ENCODE results near the gene WDR35.

The WDR35 gene

DNA sequence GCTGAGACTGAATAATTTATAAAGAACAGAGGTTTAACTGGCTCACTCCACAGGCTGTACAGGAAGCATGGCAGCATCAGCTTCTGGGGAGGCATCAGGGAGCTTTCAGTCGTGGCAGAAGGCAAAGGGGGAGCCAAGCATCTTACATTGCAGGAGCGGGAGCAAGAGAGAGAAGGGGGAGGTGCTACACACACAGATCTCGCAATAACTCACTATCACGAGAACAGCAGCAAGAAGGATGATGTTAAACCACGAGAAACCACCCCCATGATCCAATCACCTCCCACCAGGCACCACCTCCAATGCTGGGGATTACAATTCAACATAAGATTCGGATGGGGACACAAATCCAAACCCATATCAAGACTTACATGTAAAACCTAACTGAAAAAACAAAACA lies 40.3 kb upstream of the WDR35 start:
- TF ChIP-seq, protein P1, sequence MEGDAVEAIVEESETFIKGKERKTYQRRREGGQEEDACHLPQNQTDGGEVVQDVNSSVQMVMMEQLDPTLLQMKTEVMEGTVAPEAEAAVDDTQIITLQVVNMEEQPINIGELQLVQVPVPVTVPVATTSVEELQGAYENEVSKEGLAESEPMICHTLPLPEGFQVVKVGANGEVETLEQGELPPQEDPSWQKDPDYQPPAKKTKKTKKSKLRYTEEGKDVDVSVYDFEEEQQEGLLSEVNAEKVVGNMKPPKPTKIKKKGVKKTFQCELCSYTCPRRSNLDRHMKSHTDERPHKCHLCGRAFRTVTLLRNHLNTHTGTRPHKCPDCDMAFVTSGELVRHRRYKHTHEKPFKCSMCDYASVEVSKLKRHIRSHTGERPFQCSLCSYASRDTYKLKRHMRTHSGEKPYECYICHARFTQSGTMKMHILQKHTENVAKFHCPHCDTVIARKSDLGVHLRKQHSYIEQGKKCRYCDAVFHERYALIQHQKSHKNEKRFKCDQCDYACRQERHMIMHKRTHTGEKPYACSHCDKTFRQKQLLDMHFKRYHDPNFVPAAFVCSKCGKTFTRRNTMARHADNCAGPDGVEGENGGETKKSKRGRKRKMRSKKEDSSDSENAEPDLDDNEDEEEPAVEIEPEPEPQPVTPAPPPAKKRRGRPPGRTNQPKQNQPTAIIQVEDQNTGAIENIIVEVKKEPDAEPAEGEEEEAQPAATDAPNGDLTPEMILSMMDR (IDR thresholded peaks at IDR 0.05; ENCODE audit: low read depth, low read length, missing control alignments) = no peak
- H3K4me3 ChIP-seq (replicated peaks; ENCODE audit: low read depth, low read length) = no peak overlapping the region
- no peak for DNase-seq (ENCODE audit: extremely low read depth, low read depth)

DNA sequence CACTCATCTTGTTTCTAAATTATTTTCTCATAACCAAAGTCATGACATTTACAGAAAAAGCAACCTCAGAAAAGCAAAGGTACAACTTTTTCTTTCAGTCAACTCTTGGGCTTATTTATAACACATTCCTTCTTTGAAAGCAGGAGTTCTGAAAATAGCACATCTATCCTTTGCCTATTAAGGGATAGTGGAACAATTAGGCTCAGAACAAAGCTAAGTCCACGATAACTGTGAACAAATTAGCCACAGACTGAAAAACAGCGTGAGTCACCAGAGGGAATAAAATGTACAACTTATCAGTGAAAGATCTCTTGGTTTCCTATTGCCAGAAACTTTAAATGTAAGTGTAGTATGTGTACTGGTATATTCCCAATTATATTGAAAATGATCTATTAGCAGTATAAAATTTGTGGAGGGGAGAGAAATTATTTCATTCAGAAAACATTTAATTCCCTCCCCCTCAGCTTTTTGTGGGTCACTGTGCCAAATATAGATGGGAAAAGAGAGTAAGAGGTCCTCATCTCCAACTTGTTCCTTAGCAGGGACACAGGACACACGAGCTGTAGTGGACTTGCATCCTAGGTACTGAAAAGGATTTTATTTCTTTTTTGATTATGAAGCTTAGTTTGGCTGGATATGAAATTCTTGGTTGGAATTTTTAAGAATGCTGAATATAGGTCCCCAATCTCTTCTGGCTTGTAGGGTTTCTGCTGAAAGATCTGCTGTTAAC lies 38.0 kb upstream of the WDR35 start:
- TF ChIP-seq, protein P1 (IDR thresholded peaks at IDR 0.05; ENCODE audit: low read depth, low read length, missing control alignments) = no peak

DNA sequence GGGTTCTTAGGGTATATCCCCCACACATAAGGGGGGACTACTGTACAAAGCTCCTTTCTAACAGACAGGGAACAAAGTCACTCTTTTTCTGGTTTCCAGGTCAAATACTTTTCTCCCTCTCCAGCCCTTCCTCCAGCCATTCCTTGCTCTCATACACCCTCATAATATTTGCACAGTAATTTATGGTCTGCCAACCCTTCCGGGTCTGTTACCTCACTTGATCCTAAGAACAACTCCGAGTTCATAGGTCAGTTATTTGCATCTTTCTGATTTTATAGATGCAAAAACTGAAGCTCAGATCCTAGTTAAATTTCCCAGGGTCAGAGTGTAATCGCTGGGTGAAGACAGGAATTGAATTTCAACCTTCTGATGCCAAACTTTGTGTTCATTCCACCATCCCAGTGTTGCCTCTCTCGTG lies 37.4 kb upstream of the WDR35 start:
- DNase-seq (ENCODE audit: extremely low read depth, low read depth) = no peak
- no peak overlapping the region for H3K4me3 ChIP-seq (replicated peaks; ENCODE audit: low read depth, low read length)
- TF ChIP-seq, protein P1 (IDR thresholded peaks at IDR 0.05; ENCODE audit: low read depth, low read length, missing control alignments) = no peak

More for the DNA sequence above, 38.0 kb upstream of the WDR35 start:
- no peak overlapping the region for H3K4me3 ChIP-seq (replicated peaks; ENCODE audit: low read depth, low read length)
- no peak for DNase-seq (ENCODE audit: extremely low read depth, low read depth)

DNA sequence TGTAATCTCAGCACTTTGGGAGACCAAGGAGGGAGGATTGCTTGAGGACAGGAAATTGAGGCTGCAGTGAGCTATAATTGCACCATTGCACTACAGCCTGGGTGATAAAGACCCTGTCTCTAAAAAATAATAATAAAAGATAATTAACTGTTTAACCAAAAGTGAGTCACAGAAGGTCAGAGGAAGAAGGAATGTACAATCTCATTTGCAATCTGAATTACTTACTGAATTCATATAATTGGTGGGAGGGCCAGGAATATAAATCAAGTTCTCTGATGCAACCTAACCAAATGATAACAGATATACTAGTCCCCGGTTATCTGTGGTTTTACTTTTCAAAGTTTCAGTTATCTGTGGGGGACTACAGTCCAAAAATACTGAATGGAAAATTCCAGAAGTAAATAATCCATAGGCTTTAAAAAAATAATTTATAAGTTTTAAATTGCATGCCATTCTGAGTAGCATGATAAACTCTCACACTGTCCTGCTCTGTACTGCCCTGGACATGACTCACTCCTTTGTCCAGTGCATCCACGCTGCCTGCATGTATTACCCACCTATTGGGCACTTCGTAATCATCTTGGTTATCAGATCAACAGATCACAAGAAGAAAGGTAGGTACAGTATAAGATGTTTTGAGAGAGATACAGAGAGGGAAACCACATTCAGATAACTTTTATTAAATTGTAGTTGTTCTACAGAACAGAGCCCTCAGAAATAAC lies 35.3 kb upstream of the WDR35 start:
- H3K4me3 ChIP-seq (replicated peaks; ENCODE audit: low read depth, low read length) = no peak overlapping the region
- TF ChIP-seq, protein P1 (IDR thresholded peaks at IDR 0.05; ENCODE audit: low read depth, low read length, missing control alignments) = no peak
- no peak for DNase-seq (ENCODE audit: extremely low read depth, low read depth)

DNA sequence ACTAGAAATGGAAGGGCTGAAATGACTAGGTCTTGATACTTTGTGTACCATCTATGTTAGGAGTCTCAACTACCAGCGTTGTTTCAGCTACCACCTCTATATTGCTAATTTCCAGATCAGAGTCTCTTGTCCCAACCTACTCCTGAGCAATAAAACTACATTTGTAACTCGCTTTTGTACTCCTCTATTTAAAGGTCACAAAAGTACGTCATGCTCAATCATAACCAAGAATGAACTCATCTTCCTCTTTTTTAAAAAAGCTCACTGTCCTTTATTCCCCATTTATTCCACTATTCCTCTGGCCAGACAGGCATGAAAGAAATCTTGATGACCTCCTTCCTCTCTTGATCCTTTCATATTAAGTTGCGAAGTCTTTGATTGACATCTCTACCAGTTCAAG lies 33.8 kb upstream of the WDR35 start:
- no peak overlapping the region for H3K4me3 ChIP-seq (replicated peaks; ENCODE audit: low read depth, low read length)
- TF ChIP-seq, protein P1 (IDR thresholded peaks at IDR 0.05; ENCODE audit: low read depth, low read length, missing control alignments) = no peak
- DNase-seq (ENCODE audit: extremely low read depth, low read depth) = no peak

DNA sequence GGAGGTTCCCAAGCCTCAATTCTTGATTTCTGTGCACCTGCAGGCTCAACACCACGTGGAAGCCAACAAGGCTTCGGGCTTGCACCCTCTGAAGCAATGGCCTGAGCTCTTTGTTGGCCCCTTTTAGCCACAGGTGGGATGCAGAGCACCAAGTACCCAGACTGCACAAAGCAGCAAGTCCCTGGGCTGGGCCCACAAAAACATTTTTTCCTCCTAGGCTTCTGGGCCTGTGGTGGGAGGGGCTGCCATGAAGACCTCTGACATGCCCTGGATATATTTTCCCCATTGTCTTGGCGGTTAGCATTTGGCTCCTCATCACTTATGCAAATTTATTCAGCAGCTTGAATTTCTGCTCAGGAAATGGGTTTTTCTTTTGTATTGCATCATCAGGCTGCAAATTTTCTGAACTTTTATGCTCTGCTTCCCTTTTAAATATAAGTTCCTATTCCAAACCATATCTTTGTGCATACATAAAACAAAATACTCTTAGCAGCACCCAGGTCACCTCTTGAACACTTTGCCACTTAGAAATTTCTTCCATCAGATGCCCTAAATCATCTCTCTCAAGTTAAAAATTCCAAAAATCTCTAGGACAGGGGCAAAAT lies 31.6 kb upstream of the WDR35 start:
- no peak for DNase-seq (ENCODE audit: extremely low read depth, low read depth)
- TF ChIP-seq, protein P1 (IDR thresholded peaks at IDR 0.05; ENCODE audit: low read depth, low read length, missing control alignments) = no peak
- no peak overlapping the region for H3K4me3 ChIP-seq (replicated peaks; ENCODE audit: low read depth, low read length)
